K562 (cell line): ENCODE results near the gene REEP6. TPM values are rescaled to one million over a fixed set of nuclear protein-coding genes. Genes with fewer than 3 reads are reported as not detected.

ENCODE experiments used
- ELF4 ChIP-seq: fragments of 450-650 bp; formaldehyde crosslinking; IDR thresholded peaks from 2 replicates; pipeline ENCODE4 v1.4.0; 2022; ENCODE audit warnings: missing genetic modification characterization
- L3MBTL2 ChIP-seq: fragments of 450-650 bp; IDR thresholded peaks from 2 replicates; pipeline ENCODE4 v1.6.1; 2016; ENCODE audit warnings: mild to moderate bottlenecking, moderate library complexity
- MEF2A ChIP-seq: IDR thresholded peaks from 2 replicates; pipeline ENCODE4 v1.6.1; 2011; ENCODE audit warnings: low read depth, mild to moderate bottlenecking, low read length, moderate library complexity; ENCODE audit not compliant: control insufficient read depth
- MIER1 ChIP-seq: fragments of 450-650 bp; IDR thresholded peaks from 2 replicates; pipeline ENCODE4 v1.6.1; 2016; ENCODE audit warnings: antibody characterized with exemption, mild to moderate bottlenecking, low read depth
- NCOA6 ChIP-seq: fragments of 450-650 bp; IDR thresholded peaks from 2 replicates; pipeline ENCODE4 v1.6.1; 2017; ENCODE audit warnings: mild to moderate bottlenecking
- TARDBP ChIP-seq: fragments of 450-650 bp; IDR thresholded peaks from 2 replicates; pipeline ENCODE4 v1.6.1; 2016
- ZNF253 ChIP-seq: fragments of 250-450 bp; sonication (Bioruptor Pico); conservative IDR thresholded peaks from 2 replicates; pipeline ENCODE4 v1.6.1; 2021; ENCODE audit warnings: mild to moderate bottlenecking
- ZNF764 ChIP-seq: fragments of 250-450 bp; sonication (Bioruptor Pico); IDR thresholded peaks from 2 replicates; pipeline ENCODE4 v1.4.0; 2020; ENCODE audit warnings: low read depth, mild to moderate bottlenecking, moderate library complexity
- polyA plus RNA-seq, 8 experiments: library from polyadenylated mRNA; depleted of rRNA in 4 of 8; stranded (reverse) in 5 of 8; unstranded in 3 of 8; fragments of >200 nt; fragmentation: Nextera tagmentation in 2 of 8; fragmentation: Illumina TruSeq in 1 of 8; extraction: Ambion mirVana in 2 of 8; extraction: Trizol in 1 of 8; gene quantifications; 2 replicates each; pipeline versions ENCODE4 v1.2.1 to v1.2.3, GENCODE V29; 2011 to 2014; ENCODE audit warnings: inconsistent platforms in 1 of 8, missing spikeins in 1 of 8
- total RNA-seq, 7 experiments: library from RNA; depleted of rRNA in 6 of 7; stranded (reverse); fragments of >200 nt in 6 of 7; fragmentation: Illumina TruSeq in 2 of 7; extraction: Trizol in 2 of 7; gene quantifications; 2 replicates each; pipeline versions ENCODE4 v1.2.1 to v1.2.3, GENCODE V29; 2011 to 2021; ENCODE audit warnings: low replicate concordance in 1 of 7
- TF ChIP-seq, protein P1 (sequence below): fragments of 250-450 bp; sonication (Bioruptor Pico); IDR thresholded peaks from 2 replicates; pipeline ENCODE4 v1.5.0; 2021; ENCODE audit warnings: mild to moderate bottlenecking, moderate library complexity
- TF ChIP-seq, protein P2 (sequence below): sonication (generic); formaldehyde crosslinking; IDR thresholded peaks from 2 replicates; pipeline ENCODE4 v1.9.0; 2022; ENCODE audit warnings: mild to moderate bottlenecking, missing genetic modification reagents
- TF ChIP-seq, protein P3 (sequence below): sonication (generic); formaldehyde crosslinking; IDR thresholded peaks from 2 replicates; pipeline ENCODE4 v1.8.0; 2022; ENCODE audit warnings: missing genetic modification reagents, mild to moderate bottlenecking, borderline replicate concordance
- TF ChIP-seq, protein P4 (sequence below): fragments of 200-400 bp; formaldehyde crosslinking; IDR thresholded peaks from 2 replicates; pipeline ENCODE4 v1.6.1; 2017; ENCODE audit warnings: mild to moderate bottlenecking, low read depth, low read length, moderate library complexity
- TF ChIP-seq, protein P5 (sequence below): sonication (generic); formaldehyde crosslinking; IDR thresholded peaks from 2 replicates; pipeline ENCODE4 v1.4.0; 2020; ENCODE audit warnings: mild to moderate bottlenecking, missing genetic modification reagents
- TF ChIP-seq, protein P6 (sequence below): fragments of 200-800 bp; sonication (Bioruptor generic); IDR thresholded peaks from 2 replicates; pipeline ENCODE4 v1.6.1; 2017; ENCODE audit warnings: missing genetic modification characterization, missing compliant biosample characterization

The REEP6 gene
- total and polyA plus RNA-seq, 9 of the 15 experiments (the other 6 are each of a cell fraction or from before 2014, with no cell fraction given), result 1.2 to 64.2 (median 12.7) TPM

DNA sequence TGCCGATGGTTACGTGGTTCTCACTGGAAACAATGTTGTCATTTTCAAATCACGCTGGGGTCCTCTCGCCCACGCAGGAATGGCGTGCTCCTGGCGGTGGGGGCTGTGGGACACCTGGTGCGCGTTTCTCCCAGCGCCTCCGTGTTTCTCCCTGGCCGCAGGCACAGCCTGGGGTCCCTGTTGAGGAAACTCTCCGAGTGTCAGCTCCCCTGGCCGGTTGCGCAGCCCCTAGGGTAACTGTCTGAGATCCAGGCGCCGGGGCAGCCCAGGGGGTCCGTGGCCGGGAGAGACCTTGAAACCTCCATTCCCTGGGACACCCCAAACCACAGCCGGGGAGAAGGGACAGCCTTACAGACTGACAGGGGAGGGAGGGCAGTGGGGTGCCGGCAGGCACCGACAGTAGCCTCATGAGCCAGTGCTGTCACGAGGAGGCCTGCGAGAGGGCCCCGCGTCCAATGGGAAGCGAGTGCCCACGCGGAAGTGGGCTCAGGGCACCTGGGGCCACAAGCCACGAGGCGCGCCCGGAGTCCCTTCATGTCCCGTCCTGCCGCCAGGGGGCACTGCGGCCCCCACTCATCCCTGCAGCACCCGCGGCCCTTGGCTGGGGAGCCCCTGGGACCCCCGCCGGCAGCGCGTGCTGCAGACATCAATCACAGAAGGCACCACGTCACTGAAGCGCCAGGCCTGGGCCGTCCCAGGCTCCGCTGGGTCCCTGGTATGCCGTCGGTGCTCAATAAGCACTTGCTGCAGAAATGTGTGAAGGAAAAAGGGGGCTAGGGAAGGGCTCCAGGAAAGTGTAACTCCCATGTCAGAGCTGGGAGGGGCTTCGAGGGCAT is 12.3 kb downstream of the REEP6 start (continued):
- TF ChIP-seq MIER1 (peak; percentile 90), MEF2A (no peak), ZNF253 (CRISPR knock-in tag) (no peak), NCOA6 (no peak), ELF4 (CRISPR knock-in tag) (0 out of 2 replicates have a peak, but pooled peaks have one; percentile 47), ZNF764 (CRISPR knock-in tag) (0 out of 2 replicates have a peak, but pooled peaks have one; percentile 34), TARDBP (peak; percentile 48; the same call in 1 of the 2 replicates), L3MBTL2 (peak; percentile 98)
- TF ChIP-seq, protein P1, sequence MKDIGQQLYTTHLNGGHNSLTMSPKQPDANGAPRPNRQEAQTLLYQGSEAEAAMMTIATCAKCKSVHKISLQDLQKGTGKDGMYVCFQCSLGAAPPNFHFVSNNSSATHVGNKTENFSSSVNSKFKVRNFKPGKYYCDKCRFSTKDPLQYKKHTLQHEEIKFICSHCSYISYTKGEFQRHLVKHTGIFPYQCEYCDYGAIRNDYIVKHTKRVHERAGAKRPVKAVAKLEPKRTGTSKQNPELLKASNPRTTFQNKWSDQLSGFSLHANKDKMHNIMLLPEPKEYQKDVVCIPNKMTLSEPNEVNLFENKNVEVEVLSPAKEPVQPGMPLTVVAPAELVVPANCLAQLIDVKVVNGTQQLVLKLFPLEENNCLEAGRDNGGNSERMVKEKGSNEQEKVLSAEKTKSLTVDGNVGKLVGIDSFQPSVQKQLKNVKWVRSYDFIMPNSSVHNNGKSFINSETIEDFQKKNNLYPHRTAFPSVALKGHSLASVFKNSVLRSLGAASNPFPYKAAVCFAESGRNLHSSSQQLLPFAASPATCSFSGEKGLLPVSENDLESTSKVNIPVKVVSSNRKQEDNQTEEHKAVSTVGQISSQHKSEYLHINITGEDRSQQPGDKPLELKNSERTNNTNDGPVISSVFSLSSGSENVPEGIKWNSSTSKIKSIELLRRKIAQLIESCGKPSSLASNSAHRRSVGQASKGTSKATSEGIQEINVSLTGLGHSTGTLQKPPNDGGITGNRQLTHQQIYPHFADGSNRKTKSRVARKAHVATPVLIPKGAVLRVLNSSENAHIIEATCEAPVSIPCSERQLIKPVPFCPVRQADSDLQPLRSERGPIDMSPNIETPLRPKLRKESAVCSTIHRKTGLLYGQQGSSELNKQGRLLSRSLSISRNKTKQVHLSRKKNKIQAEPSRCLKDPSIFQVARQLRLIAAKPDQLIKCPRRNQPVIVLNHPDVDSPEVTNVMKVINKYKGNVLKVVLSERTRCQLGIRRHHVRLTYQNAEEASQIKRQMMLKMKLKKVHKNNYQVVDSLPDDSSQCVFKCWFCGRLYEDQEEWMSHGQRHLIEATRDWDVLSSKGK (CRISPR knock-in tag), result no peak
- TF ChIP-seq, protein P2, sequence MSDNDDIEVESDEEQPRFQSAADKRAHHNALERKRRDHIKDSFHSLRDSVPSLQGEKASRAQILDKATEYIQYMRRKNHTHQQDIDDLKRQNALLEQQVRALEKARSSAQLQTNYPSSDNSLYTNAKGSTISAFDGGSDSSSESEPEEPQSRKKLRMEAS (CRISPR knock-in tag), result peak; percentile 99
- TF ChIP-seq, protein P3, sequence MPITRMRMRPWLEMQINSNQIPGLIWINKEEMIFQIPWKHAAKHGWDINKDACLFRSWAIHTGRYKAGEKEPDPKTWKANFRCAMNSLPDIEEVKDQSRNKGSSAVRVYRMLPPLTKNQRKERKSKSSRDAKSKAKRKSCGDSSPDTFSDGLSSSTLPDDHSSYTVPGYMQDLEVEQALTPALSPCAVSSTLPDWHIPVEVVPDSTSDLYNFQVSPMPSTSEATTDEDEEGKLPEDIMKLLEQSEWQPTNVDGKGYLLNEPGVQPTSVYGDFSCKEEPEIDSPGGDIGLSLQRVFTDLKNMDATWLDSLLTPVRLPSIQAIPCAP (CRISPR knock-in tag), result peak; percentile 79; the same call in 1 of the 2 replicates
- TF ChIP-seq, protein P4, sequence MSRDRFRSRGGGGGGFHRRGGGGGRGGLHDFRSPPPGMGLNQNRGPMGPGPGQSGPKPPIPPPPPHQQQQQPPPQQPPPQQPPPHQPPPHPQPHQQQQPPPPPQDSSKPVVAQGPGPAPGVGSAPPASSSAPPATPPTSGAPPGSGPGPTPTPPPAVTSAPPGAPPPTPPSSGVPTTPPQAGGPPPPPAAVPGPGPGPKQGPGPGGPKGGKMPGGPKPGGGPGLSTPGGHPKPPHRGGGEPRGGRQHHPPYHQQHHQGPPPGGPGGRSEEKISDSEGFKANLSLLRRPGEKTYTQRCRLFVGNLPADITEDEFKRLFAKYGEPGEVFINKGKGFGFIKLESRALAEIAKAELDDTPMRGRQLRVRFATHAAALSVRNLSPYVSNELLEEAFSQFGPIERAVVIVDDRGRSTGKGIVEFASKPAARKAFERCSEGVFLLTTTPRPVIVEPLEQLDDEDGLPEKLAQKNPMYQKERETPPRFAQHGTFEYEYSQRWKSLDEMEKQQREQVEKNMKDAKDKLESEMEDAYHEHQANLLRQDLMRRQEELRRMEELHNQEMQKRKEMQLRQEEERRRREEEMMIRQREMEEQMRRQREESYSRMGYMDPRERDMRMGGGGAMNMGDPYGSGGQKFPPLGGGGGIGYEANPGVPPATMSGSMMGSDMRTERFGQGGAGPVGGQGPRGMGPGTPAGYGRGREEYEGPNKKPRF, result no peak
- TF ChIP-seq, protein P5, sequence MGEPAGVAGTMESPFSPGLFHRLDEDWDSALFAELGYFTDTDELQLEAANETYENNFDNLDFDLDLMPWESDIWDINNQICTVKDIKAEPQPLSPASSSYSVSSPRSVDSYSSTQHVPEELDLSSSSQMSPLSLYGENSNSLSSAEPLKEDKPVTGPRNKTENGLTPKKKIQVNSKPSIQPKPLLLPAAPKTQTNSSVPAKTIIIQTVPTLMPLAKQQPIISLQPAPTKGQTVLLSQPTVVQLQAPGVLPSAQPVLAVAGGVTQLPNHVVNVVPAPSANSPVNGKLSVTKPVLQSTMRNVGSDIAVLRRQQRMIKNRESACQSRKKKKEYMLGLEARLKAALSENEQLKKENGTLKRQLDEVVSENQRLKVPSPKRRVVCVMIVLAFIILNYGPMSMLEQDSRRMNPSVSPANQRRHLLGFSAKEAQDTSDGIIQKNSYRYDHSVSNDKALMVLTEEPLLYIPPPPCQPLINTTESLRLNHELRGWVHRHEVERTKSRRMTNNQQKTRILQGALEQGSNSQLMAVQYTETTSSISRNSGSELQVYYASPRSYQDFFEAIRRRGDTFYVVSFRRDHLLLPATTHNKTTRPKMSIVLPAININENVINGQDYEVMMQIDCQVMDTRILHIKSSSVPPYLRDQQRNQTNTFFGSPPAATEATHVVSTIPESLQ (CRISPR knock-in tag), result no peak
- TF ChIP-seq, protein P6, sequence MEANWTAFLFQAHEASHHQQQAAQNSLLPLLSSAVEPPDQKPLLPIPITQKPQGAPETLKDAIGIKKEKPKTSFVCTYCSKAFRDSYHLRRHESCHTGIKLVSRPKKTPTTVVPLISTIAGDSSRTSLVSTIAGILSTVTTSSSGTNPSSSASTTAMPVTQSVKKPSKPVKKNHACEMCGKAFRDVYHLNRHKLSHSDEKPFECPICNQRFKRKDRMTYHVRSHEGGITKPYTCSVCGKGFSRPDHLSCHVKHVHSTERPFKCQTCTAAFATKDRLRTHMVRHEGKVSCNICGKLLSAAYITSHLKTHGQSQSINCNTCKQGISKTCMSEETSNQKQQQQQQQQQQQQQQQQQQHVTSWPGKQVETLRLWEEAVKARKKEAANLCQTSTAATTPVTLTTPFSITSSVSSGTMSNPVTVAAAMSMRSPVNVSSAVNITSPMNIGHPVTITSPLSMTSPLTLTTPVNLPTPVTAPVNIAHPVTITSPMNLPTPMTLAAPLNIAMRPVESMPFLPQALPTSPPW, result peak; percentile 61
